ENCODE results near the gene SMG6.

The SMG6 gene

DNA sequence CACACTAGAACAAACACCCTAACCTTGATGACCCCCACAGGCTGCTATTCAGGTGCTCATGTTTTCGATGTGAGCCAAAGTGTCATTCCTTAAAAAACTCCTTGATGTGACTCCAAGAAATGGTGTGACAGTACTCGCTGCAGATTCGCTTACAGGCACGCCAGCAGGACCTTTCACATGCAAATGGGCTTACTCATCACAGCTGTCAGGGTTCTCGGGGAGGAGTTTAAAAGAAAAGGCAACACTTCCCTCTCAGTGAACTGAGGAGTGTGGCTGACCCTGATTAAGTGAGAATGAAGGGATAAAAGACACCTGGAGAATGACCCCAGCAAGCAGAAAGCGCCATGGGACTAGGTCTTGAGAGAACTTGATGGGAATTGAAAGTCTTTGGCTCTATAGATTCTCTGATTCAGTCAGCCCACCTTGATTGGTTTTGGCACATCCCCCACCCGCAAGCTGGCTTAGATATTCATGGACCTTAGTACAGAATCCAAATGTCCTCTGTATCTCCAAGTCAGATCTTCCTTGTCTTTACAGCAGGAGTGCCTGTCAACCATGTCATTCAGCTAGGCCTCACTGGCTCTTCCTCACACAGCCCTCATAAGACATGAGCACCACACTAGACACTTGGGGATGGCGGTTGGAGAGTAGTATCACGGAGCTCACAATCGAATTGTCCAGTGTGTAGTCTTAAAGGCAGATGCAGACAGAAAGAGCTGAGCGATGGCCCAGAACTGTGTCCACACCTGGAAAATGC, 166.1 kb downstream of the SMG6 start:
- peak; percentile 75 for DNase-seq (ENCODE audit: low spot score)
- TF ChIP-seq, protein P1, sequence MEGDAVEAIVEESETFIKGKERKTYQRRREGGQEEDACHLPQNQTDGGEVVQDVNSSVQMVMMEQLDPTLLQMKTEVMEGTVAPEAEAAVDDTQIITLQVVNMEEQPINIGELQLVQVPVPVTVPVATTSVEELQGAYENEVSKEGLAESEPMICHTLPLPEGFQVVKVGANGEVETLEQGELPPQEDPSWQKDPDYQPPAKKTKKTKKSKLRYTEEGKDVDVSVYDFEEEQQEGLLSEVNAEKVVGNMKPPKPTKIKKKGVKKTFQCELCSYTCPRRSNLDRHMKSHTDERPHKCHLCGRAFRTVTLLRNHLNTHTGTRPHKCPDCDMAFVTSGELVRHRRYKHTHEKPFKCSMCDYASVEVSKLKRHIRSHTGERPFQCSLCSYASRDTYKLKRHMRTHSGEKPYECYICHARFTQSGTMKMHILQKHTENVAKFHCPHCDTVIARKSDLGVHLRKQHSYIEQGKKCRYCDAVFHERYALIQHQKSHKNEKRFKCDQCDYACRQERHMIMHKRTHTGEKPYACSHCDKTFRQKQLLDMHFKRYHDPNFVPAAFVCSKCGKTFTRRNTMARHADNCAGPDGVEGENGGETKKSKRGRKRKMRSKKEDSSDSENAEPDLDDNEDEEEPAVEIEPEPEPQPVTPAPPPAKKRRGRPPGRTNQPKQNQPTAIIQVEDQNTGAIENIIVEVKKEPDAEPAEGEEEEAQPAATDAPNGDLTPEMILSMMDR (IDR thresholded peaks at IDR 0.05; ENCODE audit: extremely low read depth, missing control alignments): no peak

DNA sequence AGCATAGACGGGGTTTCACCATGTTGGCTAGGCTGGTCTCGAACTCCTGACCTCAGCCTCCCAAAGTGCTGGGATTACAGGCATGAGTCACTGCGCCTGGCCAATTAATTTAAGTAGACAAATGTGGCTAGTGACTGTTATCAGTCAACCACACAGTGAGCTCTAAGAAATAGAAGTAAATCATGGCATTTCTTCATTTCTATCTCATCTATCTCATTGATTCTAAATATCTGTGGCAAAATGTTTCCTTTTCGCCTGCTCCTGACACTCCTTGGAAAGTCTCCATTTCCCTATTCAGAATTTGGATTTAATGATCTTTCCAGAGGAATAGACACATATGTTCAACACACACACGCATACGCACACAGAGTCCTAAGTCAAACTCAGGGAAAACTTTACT, 167.3 kb downstream of the SMG6 start:
- DNase-seq (ENCODE audit: low spot score): no peak
- TF ChIP-seq, protein P1 (IDR thresholded peaks at IDR 0.05; ENCODE audit: extremely low read depth, missing control alignments): no peak

DNA sequence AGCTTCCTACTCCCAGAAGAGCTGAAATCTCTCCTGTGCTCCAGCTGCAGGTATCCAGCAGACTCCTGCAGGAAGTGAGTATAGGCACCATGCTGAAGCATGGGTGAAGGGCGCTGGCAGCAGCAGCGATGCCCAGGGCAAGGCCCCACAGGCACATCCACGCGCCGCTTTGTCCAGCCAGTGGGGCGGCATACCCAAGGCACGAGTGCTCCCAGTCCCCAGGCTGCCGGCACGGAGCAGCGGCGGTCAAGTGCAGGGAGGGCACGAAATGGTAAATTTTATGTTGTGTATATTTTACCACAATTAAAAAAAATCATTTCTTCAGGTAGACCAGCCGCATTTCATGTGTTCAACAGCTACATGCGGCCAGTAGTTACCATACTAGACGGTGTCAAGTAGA, 175.6 kb downstream of the SMG6 start:
- DNase-seq (ENCODE audit: low spot score): no peak
- TF ChIP-seq, protein P1 (IDR thresholded peaks at IDR 0.05; ENCODE audit: extremely low read depth, missing control alignments): no peak

DNA sequence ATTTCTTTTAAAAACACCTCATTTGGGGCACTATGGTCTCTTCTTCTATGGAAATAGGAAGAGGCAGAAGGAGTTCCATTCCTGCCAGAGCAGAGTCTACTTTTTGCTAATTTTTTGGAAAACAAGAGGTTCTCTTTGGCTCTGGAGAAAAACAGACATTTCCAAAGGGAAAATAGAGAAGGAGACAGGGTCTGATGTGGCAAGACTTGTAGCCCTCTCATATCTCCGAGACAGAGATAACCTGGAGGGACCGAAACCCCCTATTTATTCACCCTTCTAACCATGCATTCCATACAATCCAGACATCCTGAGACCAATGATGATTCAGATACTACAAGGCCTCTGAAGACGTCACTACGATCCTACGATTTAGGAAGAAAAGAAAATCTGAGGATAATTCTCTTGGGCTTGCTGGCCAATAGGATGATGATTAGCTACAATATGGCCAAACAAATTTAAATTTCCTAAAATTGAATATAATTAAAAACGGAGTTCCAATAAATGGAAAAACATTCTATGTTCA, 178.5 kb downstream of the SMG6 start:
- no peak for DNase-seq (ENCODE audit: low spot score)
- TF ChIP-seq, protein P1 (IDR thresholded peaks at IDR 0.05; ENCODE audit: extremely low read depth, missing control alignments): no peak

DNA sequence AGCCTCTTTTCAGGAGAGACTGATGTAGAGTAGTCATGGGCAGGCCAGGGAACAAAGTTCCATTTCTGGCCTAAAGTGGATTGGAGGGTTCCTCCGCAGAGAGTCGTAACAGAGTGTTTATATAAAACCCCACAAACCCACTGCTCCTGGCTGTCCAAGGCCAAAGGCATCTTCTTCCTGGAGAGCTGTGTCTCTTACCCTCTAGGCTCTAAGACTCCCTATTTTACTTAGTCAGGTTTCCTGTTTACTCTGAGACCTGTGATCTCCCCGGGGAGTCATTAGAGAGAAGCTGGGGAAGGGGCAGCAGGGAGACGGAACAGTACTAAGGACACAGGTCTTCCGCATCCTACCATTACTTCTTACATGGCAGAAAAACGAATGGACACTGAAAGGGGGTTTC, 179.2 kb downstream of the SMG6 start:
- TF ChIP-seq, protein P1 (IDR thresholded peaks at IDR 0.05; ENCODE audit: extremely low read depth, missing control alignments): no peak

DNA sequence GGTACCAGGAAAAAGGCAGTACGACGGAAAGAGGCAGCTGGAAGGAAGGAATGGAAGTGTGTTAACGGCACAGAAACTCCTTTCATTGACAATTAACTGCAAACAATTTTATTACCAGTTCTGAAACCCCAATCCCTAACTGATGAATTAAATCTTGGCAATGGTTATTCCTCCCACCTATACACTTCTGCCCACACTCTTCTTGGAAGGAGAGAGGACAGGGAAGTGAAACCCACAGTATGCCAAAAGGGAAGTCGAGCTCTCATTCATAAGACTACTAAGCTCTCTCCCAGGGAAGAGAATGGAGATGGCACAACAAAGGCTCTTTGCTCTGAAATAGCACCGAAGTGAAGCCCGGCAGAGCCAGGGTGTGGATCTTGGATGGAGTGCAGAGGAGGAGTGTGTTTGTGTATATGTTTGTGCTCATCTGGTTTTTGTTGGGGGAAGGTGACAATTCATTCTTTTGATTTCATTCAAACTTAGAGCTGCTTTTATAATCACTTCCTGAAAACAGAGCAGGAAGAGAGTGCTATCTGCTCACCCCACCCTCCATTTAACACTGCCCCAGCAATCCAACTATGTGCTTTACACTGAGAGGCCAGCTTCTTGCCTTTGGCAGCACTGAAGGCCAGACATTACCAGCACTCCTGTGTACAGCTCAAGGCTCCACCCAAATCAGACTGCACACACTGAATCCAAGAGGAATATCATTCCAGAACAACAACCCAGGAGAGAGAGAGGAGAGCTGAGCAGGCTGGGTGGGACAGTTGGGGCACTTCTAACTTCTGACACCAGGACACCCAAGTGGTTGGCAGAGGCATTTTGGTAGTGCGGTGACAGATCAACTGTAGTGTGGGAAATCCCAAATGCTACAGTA, 180.0 kb downstream of the SMG6 start:
- DNase-seq (ENCODE audit: low spot score): peak; percentile 54
- TF ChIP-seq, protein P1 (IDR thresholded peaks at IDR 0.05; ENCODE audit: extremely low read depth, missing control alignments): no peak

More for the DNA sequence above, 179.2 kb downstream of the SMG6 start:
- DNase-seq (ENCODE audit: low spot score): no peak

Measured in GM20000 (cell line).